ENCODE data around the gene NUAK2. TPM values are rescaled to one million over a fixed set of nuclear protein-coding genes. Genes with fewer than 3 reads are reported as not detected.
A peak's percentile ranks its signal among the peaks of the same experiment; 100 is the strongest.
"Not testable (repeated sequence)": the region's sequence is repeated elsewhere in the genome, so short reads cannot be mapped to it uniquely, and the experiment has no call there.

NUAK2 gene
- total RNA-seq, 1 experiment from 2014 or later = 0.45 TPM

DNA sequence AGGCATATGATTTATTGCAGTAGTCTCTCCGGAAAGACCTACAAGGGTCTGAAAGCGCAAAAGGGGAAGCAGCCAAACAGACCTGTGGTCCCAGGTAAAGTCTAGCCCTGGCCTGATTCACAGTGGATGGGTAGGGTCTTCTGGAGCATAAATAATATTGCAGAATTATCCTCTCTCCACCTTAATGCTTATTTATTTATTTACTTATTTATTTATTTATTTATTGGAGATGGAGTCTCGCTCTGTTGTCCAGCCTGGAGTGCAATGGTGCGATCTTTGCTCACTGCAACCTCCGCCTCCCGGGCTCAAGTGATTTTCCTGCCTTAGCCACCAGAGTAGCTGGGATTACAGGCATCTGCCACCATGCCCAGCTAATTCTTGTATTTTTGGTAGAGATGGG is 46.9 kb upstream of the NUAK2 start:
- Histone ChIP-seq H3K9me3 (ENCODE audit: low read depth, low read length, poor library complexity, severe bottlenecking) (no peaks in the 10 kb centered on the region), H3K4me1 (ENCODE audit: insufficient read depth, low read length, poor library complexity, severe bottlenecking) (peaks cover 13% of the 10 kb centered on the region), H3K27ac (ENCODE audit: low read depth, low read length, poor library complexity, severe bottlenecking) (no peak overlapping the region), H3K27me3 (replicated peaks; ENCODE audit: insufficient read depth, low read depth, low read length, poor library complexity) (no peaks in the 10 kb centered on the region), H3K4me3 (ENCODE audit: low read depth, low read length, poor library complexity, severe bottlenecking) (no peak overlapping the region), H3K36me3 (ENCODE audit: insufficient read depth, low read length, poor library complexity, severe bottlenecking) (no peaks in the 10 kb centered on the region)
- intact Hi-C loops (cut with micrococcal nuclease; ENCODE audit: unreplicated experiment) = no loop called here
- no peak for TF ChIP-seq EZH2 (IDR thresholded peaks at IDR 0.05; ENCODE audit: borderline replicate concordance, low read depth, low read length, poor library complexity, severe bottlenecking)
- TF ChIP-seq CTCF (conservative IDR thresholded peaks at IDR 0.05; ENCODE audit: low read depth, low read length) = no peak
- ChIA-PET POLR2A (ENCODE audit: low non-redundant PET) (no interaction called here), CTCF (interaction anchor here (1.1 kb wide), 1 partner anchor 117 kb away, joined by 4 read pairs; no protein-coding TSS in a partner anchor)
- no TSS peak for BruUV-seq (replicated peaks)
- DNase-seq (ENCODE audit: low spot score) = no peak

- TF ChIP-seq CTCF (conservative IDR thresholded peaks at IDR 0.05; ENCODE audit: low read depth, low read length) (no peak), EZH2 (IDR thresholded peaks at IDR 0.05; ENCODE audit: borderline replicate concordance, low read depth, low read length, poor library complexity, severe bottlenecking) (no peak)
- peaks cover 13% of the 10 kb centered on the region for H3K4me1 ChIP-seq (ENCODE audit: insufficient read depth, low read length, poor library complexity, severe bottlenecking)
- no peaks in the 10 kb centered on the region for H3K27me3 ChIP-seq (replicated peaks; ENCODE audit: insufficient read depth, low read depth, low read length, poor library complexity)
- ChIA-PET POLR2A (ENCODE audit: low non-redundant PET) (no interaction called here), CTCF (interaction anchor here (1.4 kb wide), 1 partner anchor 119 kb away, joined by 4 read pairs; no protein-coding TSS in a partner anchor)
- no peaks in the 10 kb centered on the region for H3K9me3 ChIP-seq (ENCODE audit: low read depth, low read length, poor library complexity, severe bottlenecking)
- no peaks in the 10 kb centered on the region for H3K36me3 ChIP-seq (ENCODE audit: insufficient read depth, low read length, poor library complexity, severe bottlenecking)
- peak; percentile 80 for DNase-seq (ENCODE audit: low spot score)
- no TSS peak for BruUV-seq (replicated peaks)
- intact Hi-C loops (cut with micrococcal nuclease; ENCODE audit: unreplicated experiment) = no loop called here
- H3K4me3 ChIP-seq (ENCODE audit: low read depth, low read length, poor library complexity, severe bottlenecking) = no peak overlapping the region
- H3K27ac ChIP-seq (ENCODE audit: low read depth, low read length, poor library complexity, severe bottlenecking) = no peak overlapping the region
These were observed 44.5 kb upstream of the NUAK2 start for GRCh38 chr1:205365945-205366463.

GRCh38 chr1:205365086-205365485 is 43.5 kb upstream of the NUAK2 start:
- POLR2A ChIA-PET (ENCODE audit: low non-redundant PET); H3K4me3 ChIP-seq (ENCODE audit: low read depth, low read length, poor library complexity, severe bottlenecking); DNase-seq (ENCODE audit: low spot score); BruUV-seq (replicated peaks); CTCF ChIA-PET; H3K36me3 ChIP-seq (ENCODE audit: insufficient read depth, low read length, poor library complexity, severe bottlenecking); H3K27me3 ChIP-seq (replicated peaks; ENCODE audit: insufficient read depth, low read depth, low read length, poor library complexity); H3K27ac ChIP-seq (ENCODE audit: low read depth, low read length, poor library complexity, severe bottlenecking); H3K9me3 ChIP-seq (ENCODE audit: low read depth, low read length, poor library complexity, severe bottlenecking); intact Hi-C loops (cut with micrococcal nuclease; ENCODE audit: unreplicated experiment): not testable (repeated sequence)
- H3K4me1 ChIP-seq (ENCODE audit: insufficient read depth, low read length, poor library complexity, severe bottlenecking) = peaks cover 13% of the 10 kb centered on the region

DNA sequence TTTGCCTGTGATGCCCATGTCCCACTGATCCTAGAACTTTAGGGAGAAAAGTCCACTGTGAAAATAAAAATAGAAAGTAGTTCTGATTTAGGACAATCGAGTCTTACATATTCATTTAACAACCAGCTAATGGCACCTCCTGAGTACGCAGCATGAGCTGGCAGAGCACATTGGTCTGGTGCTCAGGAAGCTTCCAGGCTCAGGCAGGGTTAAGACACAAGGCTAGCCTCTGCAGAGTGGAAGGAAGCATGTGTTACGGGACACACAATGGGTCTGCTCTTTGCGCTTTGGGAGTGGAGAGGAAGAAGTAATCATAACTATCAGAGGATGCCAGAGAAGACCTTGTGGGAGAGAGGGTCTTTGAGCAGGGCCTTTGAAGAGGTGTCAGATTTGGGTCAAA is 39.3 kb upstream of the NUAK2 start:
- intact Hi-C loops (cut with micrococcal nuclease; ENCODE audit: unreplicated experiment) = no loop called here
- no peaks in the 10 kb centered on the region for H3K27me3 ChIP-seq (replicated peaks; ENCODE audit: insufficient read depth, low read depth, low read length, poor library complexity)
- no peak overlapping the region for H3K4me3 ChIP-seq (ENCODE audit: low read depth, low read length, poor library complexity, severe bottlenecking)
- no peak for TF ChIP-seq CTCF (conservative IDR thresholded peaks at IDR 0.05; ENCODE audit: low read depth, low read length)
- TF ChIP-seq EZH2 (IDR thresholded peaks at IDR 0.05; ENCODE audit: borderline replicate concordance, low read depth, low read length, poor library complexity, severe bottlenecking) = no peak
- POLR2A ChIA-PET (ENCODE audit: low non-redundant PET) = no interaction called here
- no peaks in the 10 kb centered on the region for H3K9me3 ChIP-seq (ENCODE audit: low read depth, low read length, poor library complexity, severe bottlenecking)
- no peak overlapping the region for H3K27ac ChIP-seq (ENCODE audit: low read depth, low read length, poor library complexity, severe bottlenecking)
- CTCF ChIA-PET = interaction anchor here (0.7 kb wide), 1 partner anchor 23 kb away, joined by 3 read pairs; no protein-coding TSS in a partner anchor
- DNase-seq (ENCODE audit: low spot score) = no peak
- peaks cover 21% of the 10 kb centered on the region for H3K4me1 ChIP-seq (ENCODE audit: insufficient read depth, low read length, poor library complexity, severe bottlenecking)
- BruUV-seq (replicated peaks) = no TSS peak
- no peaks in the 10 kb centered on the region for H3K36me3 ChIP-seq (ENCODE audit: insufficient read depth, low read length, poor library complexity, severe bottlenecking)

Data from A673 (cell line).